HG03378 (cell line): ENCODE measurements around the gene TMTC1.

Source experiments
- ATAC-seq: cut with Tn5 transposase; IDR thresholded peaks from one replicate; pipeline ENCODE4 v1.9.1; 2021; ENCODE audit warnings: mild to moderate bottlenecking, moderate library complexity; ENCODE audit not compliant: unreplicated experiment

TMTC1 gene

GRCh38 chr12:29713729-29714128, 70.0 kb downstream of the TMTC1 start:
- ATAC-seq: no peak

DNA sequence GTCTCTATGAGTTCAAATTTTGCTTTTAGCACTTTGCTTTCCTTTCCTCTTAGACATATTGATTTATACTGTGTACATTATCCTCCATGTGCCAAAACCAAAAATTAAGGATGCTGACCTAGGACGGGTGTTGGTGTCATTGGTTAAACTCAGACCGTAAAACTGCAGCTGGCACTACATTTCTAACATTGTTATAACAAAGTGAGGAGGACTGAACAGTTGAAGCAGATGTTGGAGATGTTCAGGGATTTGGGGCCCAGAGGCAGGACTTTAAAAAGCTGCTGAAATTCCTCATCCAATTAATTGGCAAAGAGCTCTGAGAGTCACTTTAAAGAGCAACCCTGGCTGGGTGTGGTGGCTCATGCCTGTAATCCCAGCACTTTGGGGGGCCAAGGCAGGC, 72.4 kb downstream of the TMTC1 start:
- ATAC-seq: no peak

DNA sequence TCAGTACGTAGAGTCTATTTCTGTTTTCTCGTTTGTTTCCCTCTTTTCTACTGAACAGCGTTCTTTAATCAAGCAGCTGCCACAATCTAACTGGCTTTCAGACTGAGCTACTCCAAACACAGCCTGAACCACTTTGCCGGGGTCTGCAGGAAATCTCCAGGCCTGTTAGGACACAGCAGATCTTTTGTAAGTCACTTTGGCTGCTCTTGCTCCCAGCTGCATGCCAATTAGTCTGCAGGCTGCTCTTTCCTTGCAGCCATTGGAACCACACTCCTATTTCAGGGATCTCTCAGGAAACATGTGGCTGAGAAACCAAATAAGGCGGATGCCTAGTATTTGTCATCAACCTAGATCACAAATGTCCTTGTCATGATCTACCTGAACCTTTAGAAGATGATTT, 73.6 kb downstream of the TMTC1 start:
- no peak for ATAC-seq

GRCh38 chr12:29709496-29710040, 74.2 kb downstream of the TMTC1 start:
- no peak for ATAC-seq

- no peak for ATAC-seq
Observed at GRCh38 chr12:29709054-29709453, 74.7 kb downstream of the TMTC1 start.

DNA sequence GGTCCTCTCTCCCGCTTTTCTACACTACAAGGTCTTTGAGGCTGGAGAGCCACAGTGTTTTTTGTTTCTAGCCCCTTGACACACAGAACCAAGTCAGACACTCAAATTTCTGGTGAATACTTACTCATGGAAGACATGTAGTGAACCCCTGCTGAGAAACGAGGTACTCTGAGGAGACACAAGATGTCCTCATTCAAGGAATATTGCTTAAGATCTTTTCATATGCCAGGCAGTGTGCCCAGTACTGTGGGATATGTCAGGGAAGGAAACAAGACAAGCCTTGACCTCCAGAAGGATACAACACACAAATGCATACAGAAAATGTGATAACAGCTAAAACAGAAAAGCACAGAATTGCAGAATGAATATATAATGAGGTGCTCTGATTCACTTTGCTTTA, 75.9 kb downstream of the TMTC1 start:
- ATAC-seq: no peak

GRCh38 chr12:29706311-29706710, 77.4 kb downstream of the TMTC1 start:
- no peak for ATAC-seq

GRCh38 chr12:29703528-29703927, 80.2 kb downstream of the TMTC1 start:
- ATAC-seq: no peak

- ATAC-seq: no peak
Observed at GRCh38 chr12:29702972-29703371, 80.8 kb downstream of the TMTC1 start.

- ATAC-seq: no peak
Observed at GRCh38 chr12:29702222-29702621, 81.5 kb downstream of the TMTC1 start.

- ATAC-seq: no peak
Observed at GRCh38 chr12:29700761-29701481, 82.8 kb downstream of the TMTC1 start.

DNA sequence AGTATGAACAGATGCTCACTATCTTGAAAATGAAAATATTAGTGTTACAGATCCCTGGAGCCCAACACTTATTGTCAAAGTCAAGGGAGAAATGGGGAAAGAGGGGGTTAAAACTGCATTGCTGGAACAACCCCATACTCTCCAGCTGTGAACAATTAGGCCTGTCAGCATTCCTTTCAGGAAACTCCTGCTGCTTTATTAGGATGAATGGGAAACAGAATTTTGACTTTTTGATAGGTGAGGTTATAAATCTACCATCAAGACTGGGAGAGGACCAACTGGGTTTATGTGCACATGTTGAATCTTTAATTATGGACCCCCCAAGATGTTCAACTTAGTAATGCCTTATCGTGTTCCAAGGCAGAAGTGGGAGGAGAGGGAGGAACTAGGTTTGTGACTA, 85.0 kb downstream of the TMTC1 start:
- no peak for ATAC-seq

- no peak for ATAC-seq
Observed at GRCh38 chr12:29695800-29696199, 87.9 kb downstream of the TMTC1 start.

GRCh38 chr12:29695026-29695425, 88.7 kb downstream of the TMTC1 start:
- no peak for ATAC-seq

DNA sequence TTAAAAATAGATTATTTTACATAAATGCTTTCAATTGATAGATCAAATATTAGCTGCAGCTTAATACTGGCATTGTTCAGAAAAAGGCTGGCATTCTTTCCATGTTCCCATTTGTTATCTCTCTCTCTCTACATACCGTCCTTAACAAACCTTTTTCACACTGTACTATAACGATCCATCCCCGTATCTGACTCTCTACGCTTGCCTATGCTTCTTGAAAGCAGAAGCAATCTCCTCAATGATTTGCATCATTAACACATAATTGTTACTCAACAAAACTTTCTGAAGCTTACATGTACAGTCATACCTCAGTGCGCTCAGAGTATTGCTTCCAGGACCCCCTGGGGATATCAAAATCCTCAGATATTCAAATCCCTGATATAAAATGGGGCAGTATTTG, 89.7 kb downstream of the TMTC1 start:
- no peak for ATAC-seq

DNA sequence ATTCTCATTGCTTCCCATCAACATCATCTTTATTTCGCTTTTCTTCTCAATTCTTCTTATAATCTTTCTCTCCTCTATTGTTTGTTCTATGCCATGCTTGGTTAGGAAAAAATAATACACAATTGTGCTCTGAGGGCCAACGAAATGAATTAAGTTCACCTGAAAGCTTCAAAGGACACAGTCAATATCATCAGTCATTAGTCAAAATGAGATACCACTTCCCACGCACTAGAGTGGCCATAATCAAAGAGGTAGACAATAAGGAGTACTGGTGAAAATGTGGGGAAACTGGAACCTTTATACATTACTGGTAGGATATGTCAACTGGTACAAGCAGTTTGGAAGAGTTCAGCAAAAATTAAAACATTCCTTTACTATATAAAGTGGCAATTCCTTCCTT, 91.5 kb downstream of the TMTC1 start:
- ATAC-seq: peak; percentile 46

GRCh38 chr12:29691161-29691854, 92.4 kb downstream of the TMTC1 start:
- peak; percentile 54 for ATAC-seq

DNA sequence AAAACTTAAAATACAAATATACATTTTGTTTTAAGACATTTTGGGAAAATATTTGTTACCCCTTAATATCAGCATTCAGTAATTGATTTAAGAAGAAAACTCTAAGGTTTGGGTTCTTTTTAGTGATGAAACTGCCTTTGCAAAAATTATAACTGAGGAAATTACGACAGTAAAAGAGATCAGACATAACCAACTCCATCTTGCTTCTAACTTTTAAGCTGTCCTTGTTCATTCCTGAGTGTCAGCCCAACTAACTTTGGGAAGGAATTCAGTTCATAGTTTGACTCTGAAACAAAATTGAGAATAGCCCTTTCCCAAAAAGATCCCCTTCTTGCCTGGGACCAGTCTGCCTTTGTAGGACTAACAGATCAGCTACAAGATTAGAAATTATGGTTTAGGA, 93.0 kb downstream of the TMTC1 start:
- no peak for ATAC-seq

GRCh38 chr12:29688914-29689313, 94.8 kb downstream of the TMTC1 start:
- no peak for ATAC-seq

- ATAC-seq: no peak
Observed at GRCh38 chr12:29682088-29682487, 101.7 kb downstream of the TMTC1 start.

DNA sequence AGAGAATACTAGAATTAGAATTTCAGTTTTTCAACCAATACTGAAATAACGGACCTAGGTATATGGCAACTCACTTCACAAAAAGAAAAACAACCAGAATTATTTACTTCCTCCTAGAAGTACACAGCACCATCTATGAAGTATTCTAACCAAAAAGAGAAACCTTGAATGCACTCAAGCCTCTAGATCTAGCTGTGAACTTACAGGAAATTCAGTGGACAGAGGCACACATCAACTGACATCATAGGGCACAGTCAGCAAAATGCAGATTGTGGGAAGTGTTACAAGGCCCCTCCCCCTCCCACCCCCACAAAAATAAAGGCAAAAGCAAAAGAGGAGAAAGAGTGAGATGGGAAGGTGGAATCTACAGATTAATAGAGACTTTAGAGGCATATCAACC, 102.4 kb downstream of the TMTC1 start:
- no peak for ATAC-seq

DNA sequence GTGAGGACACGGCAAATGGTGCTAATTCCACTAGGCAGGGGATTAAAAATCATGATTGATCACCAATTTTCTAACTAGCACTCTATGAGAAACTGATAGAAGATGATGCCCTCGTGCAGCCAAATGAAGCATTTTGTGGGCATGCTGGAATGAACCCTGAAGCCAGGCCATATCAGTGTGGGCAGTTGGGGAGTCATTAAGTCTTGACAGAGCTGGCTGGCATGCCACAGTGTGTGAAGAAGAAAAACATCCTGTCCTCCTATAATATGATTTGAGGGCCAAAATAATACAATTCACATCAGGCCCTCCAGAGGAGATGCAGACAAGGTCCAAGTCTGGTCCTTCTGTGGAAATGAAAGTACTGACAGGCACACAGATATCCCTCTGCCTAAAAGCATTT, 107.1 kb downstream of the TMTC1 start:
- no peak for ATAC-seq
